ENCODE results near the gene SNTG2.

DNA sequence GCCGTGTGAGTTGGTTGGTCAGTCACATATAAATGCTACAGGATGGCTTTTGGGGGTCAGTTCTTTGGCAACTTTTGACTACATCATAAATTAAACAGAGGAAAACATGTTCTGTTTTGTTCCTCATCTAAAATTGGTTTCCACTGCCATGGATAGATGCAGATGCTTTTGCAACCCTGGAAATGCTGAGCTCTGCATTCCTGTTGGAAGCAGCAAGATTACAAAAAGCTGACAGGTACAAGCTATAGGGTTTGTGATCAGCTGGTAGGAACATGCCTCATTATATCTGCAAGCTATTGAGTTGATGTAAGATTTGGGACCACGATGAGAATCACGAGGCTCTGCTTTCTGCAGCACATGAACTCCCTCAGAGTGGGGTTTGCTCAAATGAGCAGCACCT is 255.2 kb downstream of the SNTG2 start:
- TF ChIP-seq ZNF416 (CRISPR knock-in tag; IDR thresholded peaks at IDR 0.05), result no peak
- no peak for TF ChIP-seq FOXK1 (CRISPR knock-in tag; IDR thresholded peaks at IDR 0.05)
- TF ChIP-seq, protein P1, sequence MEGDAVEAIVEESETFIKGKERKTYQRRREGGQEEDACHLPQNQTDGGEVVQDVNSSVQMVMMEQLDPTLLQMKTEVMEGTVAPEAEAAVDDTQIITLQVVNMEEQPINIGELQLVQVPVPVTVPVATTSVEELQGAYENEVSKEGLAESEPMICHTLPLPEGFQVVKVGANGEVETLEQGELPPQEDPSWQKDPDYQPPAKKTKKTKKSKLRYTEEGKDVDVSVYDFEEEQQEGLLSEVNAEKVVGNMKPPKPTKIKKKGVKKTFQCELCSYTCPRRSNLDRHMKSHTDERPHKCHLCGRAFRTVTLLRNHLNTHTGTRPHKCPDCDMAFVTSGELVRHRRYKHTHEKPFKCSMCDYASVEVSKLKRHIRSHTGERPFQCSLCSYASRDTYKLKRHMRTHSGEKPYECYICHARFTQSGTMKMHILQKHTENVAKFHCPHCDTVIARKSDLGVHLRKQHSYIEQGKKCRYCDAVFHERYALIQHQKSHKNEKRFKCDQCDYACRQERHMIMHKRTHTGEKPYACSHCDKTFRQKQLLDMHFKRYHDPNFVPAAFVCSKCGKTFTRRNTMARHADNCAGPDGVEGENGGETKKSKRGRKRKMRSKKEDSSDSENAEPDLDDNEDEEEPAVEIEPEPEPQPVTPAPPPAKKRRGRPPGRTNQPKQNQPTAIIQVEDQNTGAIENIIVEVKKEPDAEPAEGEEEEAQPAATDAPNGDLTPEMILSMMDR (IDR thresholded peaks at IDR 0.05), result no peak
- no peak for TF ChIP-seq ZNF263 (CRISPR knock-in tag; IDR thresholded peaks at IDR 0.05; ENCODE audit: low read depth)
- no peak for TF ChIP-seq CREB1 (CRISPR knock-in tag; IDR thresholded peaks at IDR 0.05)
- TF ChIP-seq, protein P2, sequence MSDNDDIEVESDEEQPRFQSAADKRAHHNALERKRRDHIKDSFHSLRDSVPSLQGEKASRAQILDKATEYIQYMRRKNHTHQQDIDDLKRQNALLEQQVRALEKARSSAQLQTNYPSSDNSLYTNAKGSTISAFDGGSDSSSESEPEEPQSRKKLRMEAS (CRISPR knock-in tag; IDR thresholded peaks at IDR 0.05), result no peak
- TF ChIP-seq, protein P3, sequence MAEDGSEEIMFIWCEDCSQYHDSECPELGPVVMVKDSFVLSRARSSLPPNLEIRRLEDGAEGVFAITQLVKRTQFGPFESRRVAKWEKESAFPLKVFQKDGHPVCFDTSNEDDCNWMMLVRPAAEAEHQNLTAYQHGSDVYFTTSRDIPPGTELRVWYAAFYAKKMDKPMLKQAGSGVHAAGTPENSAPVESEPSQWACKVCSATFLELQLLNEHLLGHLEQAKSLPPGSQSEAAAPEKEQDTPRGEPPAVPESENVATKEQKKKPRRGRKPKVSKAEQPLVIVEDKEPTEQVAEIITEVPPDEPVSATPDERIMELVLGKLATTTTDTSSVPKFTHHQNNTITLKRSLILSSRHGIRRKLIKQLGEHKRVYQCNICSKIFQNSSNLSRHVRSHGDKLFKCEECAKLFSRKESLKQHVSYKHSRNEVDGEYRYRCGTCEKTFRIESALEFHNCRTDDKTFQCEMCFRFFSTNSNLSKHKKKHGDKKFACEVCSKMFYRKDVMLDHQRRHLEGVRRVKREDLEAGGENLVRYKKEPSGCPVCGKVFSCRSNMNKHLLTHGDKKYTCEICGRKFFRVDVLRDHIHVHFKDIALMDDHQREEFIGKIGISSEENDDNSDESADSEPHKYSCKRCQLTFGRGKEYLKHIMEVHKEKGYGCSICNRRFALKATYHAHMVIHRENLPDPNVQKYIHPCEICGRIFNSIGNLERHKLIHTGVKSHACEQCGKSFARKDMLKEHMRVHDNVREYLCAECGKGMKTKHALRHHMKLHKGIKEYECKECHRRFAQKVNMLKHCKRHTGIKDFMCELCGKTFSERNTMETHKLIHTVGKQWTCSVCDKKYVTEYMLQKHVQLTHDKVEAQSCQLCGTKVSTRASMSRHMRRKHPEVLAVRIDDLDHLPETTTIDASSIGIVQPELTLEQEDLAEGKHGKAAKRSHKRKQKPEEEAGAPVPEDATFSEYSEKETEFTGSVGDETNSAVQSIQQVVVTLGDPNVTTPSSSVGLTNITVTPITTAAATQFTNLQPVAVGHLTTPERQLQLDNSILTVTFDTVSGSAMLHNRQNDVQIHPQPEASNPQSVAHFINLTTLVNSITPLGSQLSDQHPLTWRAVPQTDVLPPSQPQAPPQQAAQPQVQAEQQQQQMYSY (CRISPR knock-in tag; IDR thresholded peaks at IDR 0.05), result no peak
- TF ChIP-seq, protein P4, sequence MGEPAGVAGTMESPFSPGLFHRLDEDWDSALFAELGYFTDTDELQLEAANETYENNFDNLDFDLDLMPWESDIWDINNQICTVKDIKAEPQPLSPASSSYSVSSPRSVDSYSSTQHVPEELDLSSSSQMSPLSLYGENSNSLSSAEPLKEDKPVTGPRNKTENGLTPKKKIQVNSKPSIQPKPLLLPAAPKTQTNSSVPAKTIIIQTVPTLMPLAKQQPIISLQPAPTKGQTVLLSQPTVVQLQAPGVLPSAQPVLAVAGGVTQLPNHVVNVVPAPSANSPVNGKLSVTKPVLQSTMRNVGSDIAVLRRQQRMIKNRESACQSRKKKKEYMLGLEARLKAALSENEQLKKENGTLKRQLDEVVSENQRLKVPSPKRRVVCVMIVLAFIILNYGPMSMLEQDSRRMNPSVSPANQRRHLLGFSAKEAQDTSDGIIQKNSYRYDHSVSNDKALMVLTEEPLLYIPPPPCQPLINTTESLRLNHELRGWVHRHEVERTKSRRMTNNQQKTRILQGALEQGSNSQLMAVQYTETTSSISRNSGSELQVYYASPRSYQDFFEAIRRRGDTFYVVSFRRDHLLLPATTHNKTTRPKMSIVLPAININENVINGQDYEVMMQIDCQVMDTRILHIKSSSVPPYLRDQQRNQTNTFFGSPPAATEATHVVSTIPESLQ (CRISPR knock-in tag; IDR thresholded peaks at IDR 0.05), result no peak
